GM12891 (cell line): ENCODE measurements around the gene ENOSF1.

Source experiments
- PAX5 ChIP-seq: IDR thresholded peaks from 2 replicates; pipeline ENCODE4 v1.6.1; 2011; ENCODE audit warnings: low read length, moderate library complexity, mild to moderate bottlenecking; ENCODE audit not compliant: insufficient read depth, severe bottlenecking
- POLR2A ChIP-seq: IDR thresholded peaks from 2 replicates; pipeline ENCODE4 v1.6.1; 2011; ENCODE audit warnings: low read depth, low read length, control low read depth
- POLR2AphosphoS5 ChIP-seq: IDR thresholded peaks from 2 replicates; pipeline ENCODE4 v1.6.1; 2011; ENCODE audit warnings: low read depth, low read length, control low read depth
- SPI1 ChIP-seq: IDR thresholded peaks from 2 replicates; pipeline ENCODE4 v1.6.1; 2011; ENCODE audit warnings: low read depth, low read length, control low read depth
- TAF1 ChIP-seq: IDR thresholded peaks from 2 replicates; pipeline ENCODE4 v1.6.1; 2011; ENCODE audit warnings: low read depth, low read length, control low read depth

DNA sequence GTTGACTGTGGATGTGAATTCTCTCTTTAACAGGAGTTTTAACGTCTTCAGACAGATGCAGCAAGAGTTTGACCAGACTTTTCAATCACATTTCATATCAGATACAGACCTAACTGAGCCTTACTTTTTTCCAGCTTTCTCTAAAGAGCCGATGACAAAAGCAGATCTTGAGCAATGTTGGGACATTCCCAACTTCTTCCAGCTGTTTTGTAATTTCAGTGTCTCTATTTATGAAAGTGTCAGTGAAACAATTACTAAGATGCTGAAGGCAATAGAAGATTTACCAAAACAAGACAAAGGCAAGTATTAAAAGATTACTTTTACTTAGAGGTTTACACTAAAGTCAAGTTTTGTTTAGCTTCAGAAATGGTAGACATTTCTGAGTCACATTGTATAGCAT is 85.2 kb downstream of the ENOSF1 start:
- no peak for TF ChIP-seq POLR2AphosphoS5
- no peak for TF ChIP-seq POLR2A
- no peak for TF ChIP-seq SPI1
- no peak for TF ChIP-seq TAF1
- TF ChIP-seq PAX5 = no peak
